Liver (tissue), 9 donors: ENCODE results near the gene POLR2L. TPM values are rescaled to one million over a fixed set of nuclear protein-coding genes. Genes with fewer than 3 reads are reported as not detected.

ENCODE experiments used
- DNase-seq: peaks from one replicate; pipeline ENCODE4 v3.0.0-alpha.2; 2017; ENCODE audit warnings: low spot score
- H3K27ac ChIP-seq, 2 donors: one replicate each; pipeline ENCODE4 v1.7.0; 2013; ENCODE audit warnings: inconsistent platforms in 2 of 2, low read length in 2 of 2, control low read depth in 1 of 2, low read depth in 1 of 2, mild to moderate bottlenecking in 1 of 2
- H3K27me3 ChIP-seq, 4 donors: one replicate each; pipeline versions ENCODE4 v1.6.1 to v1.7.0; 2013; ENCODE audit warnings: low read length in 3 of 4, inconsistent platforms in 1 of 4, mild to moderate bottlenecking in 1 of 4, moderate library complexity in 1 of 4; ENCODE audit not compliant: control insufficient read depth in 4 of 4, insufficient read depth in 4 of 4
- H3K36me3 ChIP-seq, 4 donors: one replicate each; pipeline versions ENCODE4 v1.6.1 to v1.7.0; 2013; ENCODE audit warnings: low read length in 3 of 4, mild to moderate bottlenecking in 3 of 4, low read depth in 1 of 4, moderate library complexity in 1 of 4; ENCODE audit not compliant: control insufficient read depth in 4 of 4, insufficient read depth in 3 of 4
- H3K4me1 ChIP-seq, 4 donors: one replicate each; pipeline versions ENCODE4 v1.6.1 to v1.7.0; 2013; ENCODE audit warnings: low read length in 3 of 4, mild to moderate bottlenecking in 3 of 4, moderate library complexity in 1 of 4; ENCODE audit not compliant: control insufficient read depth in 4 of 4, insufficient read depth in 4 of 4
- H3K4me3 ChIP-seq, 3 donors: one replicate each; pipeline versions ENCODE4 v1.6.1 to v1.7.0; 2013; ENCODE audit warnings: low read length in 3 of 3, control low read depth in 1 of 3, low read depth in 1 of 3, mild to moderate bottlenecking in 1 of 3
- H3K9ac ChIP-seq, 2 donors: one replicate each; pipeline ENCODE4 v1.7.0; 2013; ENCODE audit warnings: low read length in 2 of 2, mild to moderate bottlenecking in 2 of 2, moderate library complexity in 2 of 2, control low read depth in 1 of 2, low read depth in 1 of 2
- H3K9me3 ChIP-seq, 4 donors: one replicate each; pipeline versions ENCODE4 v1.6.1 to v1.7.0; 2013; ENCODE audit warnings: low read length in 3 of 4; ENCODE audit not compliant: control insufficient read depth in 4 of 4
- ATF3 ChIP-seq: IDR thresholded peaks from 2 replicates; pipeline ENCODE4 v1.6.1; 2016; ENCODE audit warnings: antibody characterized with exemption
- EGR1 ChIP-seq, 2 donors: IDR thresholded peaks; 2 replicates each; pipeline ENCODE4 v1.6.1; 2016 to 2018; ENCODE audit warnings: antibody characterized with exemption in 2 of 2, low read depth in 2 of 2
- FOXA1 ChIP-seq: IDR thresholded peaks from 2 replicates; pipeline ENCODE4 v1.6.1; 2016; ENCODE audit warnings: antibody characterized with exemption
- FOXA2 ChIP-seq: IDR thresholded peaks from 2 replicates; pipeline ENCODE4 v1.6.1; 2016; ENCODE audit warnings: antibody characterized with exemption
- GABPA ChIP-seq, 2 donors: IDR thresholded peaks in 1 of 2; conservative IDR thresholded peaks in 1 of 2; 2 replicates each; pipeline ENCODE4 v1.6.1; 2016; ENCODE audit warnings: antibody characterized with exemption in 2 of 2, mild to moderate bottlenecking in 1 of 2, moderate library complexity in 1 of 2
- HNF4G ChIP-seq: IDR thresholded peaks from 2 replicates; pipeline ENCODE4 v1.6.1; 2016; ENCODE audit warnings: antibody characterized with exemption
- JUND ChIP-seq, 2 donors: IDR thresholded peaks; 2 replicates each; pipeline ENCODE4 v1.6.1; 2016; ENCODE audit warnings: antibody characterized with exemption in 2 of 2
- REST ChIP-seq: IDR thresholded peaks from 2 replicates; pipeline ENCODE4 v1.6.1; 2016; ENCODE audit warnings: antibody characterized with exemption, mild to moderate bottlenecking
- RXRA ChIP-seq, 2 donors: IDR thresholded peaks; 2 replicates each; pipeline ENCODE4 v1.6.1; 2017 to 2018; ENCODE audit warnings: antibody characterized with exemption in 2 of 2, mild to moderate bottlenecking in 1 of 2
- SP1 ChIP-seq: IDR thresholded peaks from 2 replicates; pipeline ENCODE4 v1.6.1; 2018; ENCODE audit warnings: antibody characterized with exemption, mild to moderate bottlenecking
- YY1 ChIP-seq: IDR thresholded peaks from 2 replicates; pipeline ENCODE4 v1.6.1; 2016; ENCODE audit warnings: antibody characterized with exemption, mild to moderate bottlenecking
- WGBS: extraction: QIAGEN DNeasy Blood & Tissue Kit; methylation state at CpG from one replicate; pipeline ENCODE4 v1.1.7; 2013; 5-methylcytosine and 5-hydroxymethylcytosine counted together
- polyA plus RNA-seq, 2 donors: library from polyadenylated mRNA; stranded (reverse) in 1 of 2; unstranded in 1 of 2; fragments of 200-250 nt in 1 of 2; fragments of >200 nt in 1 of 2; fragmentation: Nextera tagmentation in 1 of 2; extraction: Ambion mirVana in 1 of 2; gene quantifications; one replicate each; pipeline versions ENCODE4 v1.2.1 to v1.2.3, GENCODE V29; 2013 to 2015
- total RNA-seq, 2 donors: library from RNA; depleted of rRNA; stranded (reverse); fragments of >200 nt; gene quantifications; one replicate each; pipeline ENCODE4 v1.2.3, GENCODE V29; 2014
- donor health status: healthy.
- donor health status: healthy.
- donor health status: healthy.
- donor health status: healthy.
- donor health status: healthy.

The POLR2L gene
- total and polyA plus RNA-seq, 4 donors: 28.1 to 230 (median 106) TPM

GRCh38 chr11:804599-804964, 37.7 kb downstream of the POLR2L start (continued):
- TF ChIP-seq REST: no peak

GRCh38 chr11:803770-804598, 38.3 kb downstream of the POLR2L start:
- 72% methylated on average over 26 of the region's 26 CpGs for WGBS
- no peak for DNase-seq
- Histone ChIP-seq H3K4me1 (peaks cover 12 to 20% (median 17%) of the 10 kb centered on the region in 4 donors), H3K9me3 (no peaks in the 10 kb centered on the region), H3K9ac (no peak overlapping the region), H3K36me3 (peaks cover 0 to 5% (median 1%) of the 10 kb centered on the region in 4 donors), H3K27ac (no peak overlapping the region), H3K27me3 (no peaks in the 10 kb centered on the region), H3K4me3 (no peak overlapping the region)
- no peak for TF ChIP-seq JUND (IDR thresholded peaks at IDR 0.05)
- no peak for TF ChIP-seq RXRA (IDR thresholded peaks at IDR 0.05)
- TF ChIP-seq EGR1 (IDR thresholded peaks at IDR 0.05; ENCODE audit: low read depth in 2 of 2): no peak
- TF ChIP-seq YY1: no peak
- no peak for TF ChIP-seq REST
- no peak for TF ChIP-seq FOXA1
- TF ChIP-seq HNF4G: no peak
- TF ChIP-seq FOXA2: no peak

GRCh38 chr11:803467-803742, 38.9 kb downstream of the POLR2L start:
- no peak for TF ChIP-seq JUND (IDR thresholded peaks at IDR 0.05)
- TF ChIP-seq GABPA (IDR thresholded peaks at IDR 0.05 in 1 of 2, conservative IDR thresholded peaks at IDR 0.05 in 1 of 2): no peak
- no peak for TF ChIP-seq ATF3
- TF ChIP-seq SP1: no peak
- no peak for DNase-seq
- Histone ChIP-seq H3K27me3 (no peaks in the 10 kb centered on the region), H3K27ac (no peak overlapping the region), H3K36me3 (peaks cover 0 to 5% (median 1%) of the 10 kb centered on the region in 4 donors), H3K4me1 (peaks cover 8 to 17% (median 15%) of the 10 kb centered on the region in 4 donors), H3K9ac (no peak overlapping the region), H3K9me3 (no peaks in the 10 kb centered on the region), H3K4me3 (no peak overlapping the region)
- 92% methylated on average over 8 of the region's 8 CpGs for WGBS
